Activated CD4-positive, alpha-beta T cell treated with anti-CD3 and anti-CD28 coated beads, Interleukin-2, amount 50 U/mL, for 1 hour (primary cell): ENCODE measurements around the gene PCK2.
"Not testable (repeated sequence)": the region's sequence is repeated elsewhere in the genome, so short reads cannot be mapped to it uniquely, and the experiment has no call there.

Experiments used
- DNase-seq: peaks from one replicate; pipeline ENCODE4 v3.0.0-alpha.2; 2020

PCK2 gene

GRCh38 chr14:24098229-24098926, 4.3 kb downstream of the PCK2 start:
- DNase-seq = no peak

GRCh38 chr14:24098927-24099813, 5.1 kb downstream of the PCK2 start:
- DNase-seq = no peak

DNA sequence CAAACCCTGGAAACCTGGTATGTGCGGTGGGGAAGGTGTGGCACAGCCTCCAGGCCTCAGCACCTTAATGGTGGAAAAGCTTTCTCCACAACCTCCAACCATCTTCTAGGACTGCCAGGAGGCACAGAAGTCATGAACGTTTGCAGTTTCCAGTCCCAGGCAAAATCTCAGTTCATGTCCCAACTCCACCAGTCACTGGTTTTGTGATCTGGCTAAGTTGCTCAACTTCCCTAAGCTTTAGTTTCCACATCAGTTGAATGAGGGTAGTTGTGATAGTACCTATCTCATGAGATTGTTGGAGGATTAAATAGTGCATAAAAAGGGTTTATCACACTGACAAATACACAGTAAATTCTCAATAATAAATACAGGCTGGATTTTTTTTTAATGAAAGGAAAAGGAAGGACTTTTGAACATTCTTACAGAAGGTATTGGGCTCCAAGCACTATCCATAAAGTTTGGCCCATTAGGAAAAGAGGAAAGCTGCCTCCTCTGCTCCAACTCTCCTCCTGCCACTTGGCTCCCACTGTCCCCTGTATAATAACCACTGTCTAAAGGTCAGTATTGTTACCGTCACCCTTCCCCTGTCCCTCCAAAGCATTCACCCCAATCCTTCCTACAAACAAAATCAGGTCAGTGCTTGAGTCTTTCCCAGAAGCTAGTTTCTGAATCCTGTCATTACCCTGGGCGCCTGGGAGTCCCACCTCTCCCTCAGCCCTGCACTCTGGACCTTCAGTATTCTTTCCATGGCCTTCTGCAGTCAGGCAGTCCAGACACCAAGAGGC, 6.3 kb downstream of the PCK2 start:
- no peak for DNase-seq

GRCh38 chr14:24100982-24101494, 6.9 kb downstream of the PCK2 start:
- DNase-seq = no peak

GRCh38 chr14:24102357-24103048, 8.4 kb downstream of the PCK2 start:
- DNase-seq = no peak

DNA sequence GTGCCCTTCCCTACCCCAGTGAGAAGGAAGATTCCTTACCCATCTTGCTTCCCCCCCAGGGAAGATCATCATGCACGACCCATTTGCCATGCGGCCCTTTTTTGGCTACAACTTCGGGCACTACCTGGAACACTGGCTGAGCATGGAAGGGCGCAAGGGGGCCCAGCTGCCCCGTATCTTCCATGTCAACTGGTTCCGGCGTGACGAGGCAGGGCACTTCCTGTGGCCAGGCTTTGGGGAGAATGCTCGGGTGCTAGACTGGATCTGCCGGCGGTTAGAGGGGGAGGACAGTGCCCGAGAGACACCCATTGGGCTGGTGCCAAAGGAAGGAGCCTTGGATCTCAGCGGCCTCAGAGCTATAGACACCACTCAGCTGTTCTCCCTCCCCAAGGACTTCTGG, 9.3 kb downstream of the PCK2 start:
- no peak for DNase-seq

DNA sequence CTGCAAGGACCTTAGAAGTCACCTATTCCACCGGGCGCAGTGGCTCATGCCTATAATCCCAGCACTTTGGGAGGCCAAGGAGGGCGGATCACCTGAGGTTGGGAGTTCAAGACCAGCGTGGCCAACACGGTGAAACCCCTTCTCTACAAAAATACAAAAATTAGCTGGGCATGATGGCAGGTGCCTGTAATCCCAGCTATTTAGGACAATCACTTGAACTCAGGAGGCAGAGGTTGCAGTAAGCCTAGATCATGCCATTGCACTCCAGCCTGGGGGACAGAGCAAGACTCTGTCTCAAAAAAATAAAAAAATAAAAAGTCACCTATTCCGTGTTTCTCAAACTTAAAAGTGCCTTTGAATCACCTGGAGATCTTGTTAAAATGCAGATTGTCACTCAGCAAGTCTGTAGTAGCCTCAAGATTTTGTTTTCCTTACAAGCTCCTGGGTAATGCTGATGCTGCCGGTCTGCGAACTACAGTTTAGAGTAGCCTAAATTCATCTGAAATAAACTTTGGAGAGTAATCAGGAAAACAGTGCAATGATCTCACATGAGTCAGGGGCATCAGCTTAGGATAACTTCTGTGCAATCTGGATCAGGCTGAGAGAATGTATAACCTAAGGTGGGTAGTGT, 11.6 kb downstream of the PCK2 start:
- not testable (repeated sequence) for DNase-seq

DNA sequence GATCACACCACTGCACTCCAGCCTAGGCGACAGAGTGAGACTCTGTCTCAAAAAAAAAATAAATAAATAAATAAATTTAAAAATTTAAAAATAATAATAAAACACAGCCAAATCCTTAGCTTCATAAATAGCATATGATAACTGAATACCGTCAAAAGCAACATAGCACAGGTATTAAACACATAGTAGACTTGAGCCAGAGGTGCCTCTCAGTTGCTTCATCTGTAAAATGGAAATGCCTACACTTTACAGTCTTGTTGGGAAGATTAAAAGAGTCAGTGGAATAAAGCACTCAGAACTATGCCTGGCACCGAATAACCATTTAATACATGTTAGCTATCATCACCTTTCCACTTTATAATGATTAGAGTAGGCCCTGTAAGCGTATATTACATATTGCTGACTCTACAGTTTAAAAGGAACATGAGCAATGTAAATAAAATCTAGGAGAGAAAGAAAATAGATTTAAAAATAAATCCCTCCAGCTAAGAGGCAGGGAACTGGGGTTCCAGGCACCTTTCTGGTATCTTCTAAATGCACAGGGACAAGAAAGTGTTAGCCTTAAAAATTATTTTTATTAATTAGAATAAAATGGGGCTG, 12.7 kb downstream of the PCK2 start:
- DNase-seq = no peak

DNA sequence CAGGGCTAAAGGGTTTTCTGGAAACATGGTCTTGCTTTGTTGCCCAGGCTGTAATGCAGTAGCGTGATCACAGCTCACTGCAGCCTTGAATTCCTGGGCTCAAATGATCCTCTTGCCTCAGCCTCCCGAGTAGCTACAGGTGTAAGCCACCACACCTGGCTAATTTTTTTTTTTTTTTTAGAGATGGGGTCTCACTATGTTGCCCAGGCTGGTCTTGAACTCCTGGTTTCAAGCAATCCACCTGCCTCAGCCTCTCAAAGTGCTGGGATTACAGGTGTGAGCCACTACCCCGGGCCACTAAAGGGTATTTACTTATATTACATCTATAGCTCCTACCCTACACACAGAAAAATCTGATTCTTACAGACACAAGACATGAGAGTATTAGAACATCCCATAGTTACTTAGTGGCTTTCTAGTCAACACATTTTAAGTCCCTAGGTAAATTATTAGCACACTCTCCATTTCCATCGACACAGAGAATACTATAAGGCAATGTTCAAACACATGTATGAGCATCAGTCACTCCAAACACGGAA, 14.3 kb downstream of the PCK2 start:
- no peak for DNase-seq

GRCh38 chr14:24110060-24110459, 15.9 kb downstream of the PCK2 start:
- DNase-seq = no peak

DNA sequence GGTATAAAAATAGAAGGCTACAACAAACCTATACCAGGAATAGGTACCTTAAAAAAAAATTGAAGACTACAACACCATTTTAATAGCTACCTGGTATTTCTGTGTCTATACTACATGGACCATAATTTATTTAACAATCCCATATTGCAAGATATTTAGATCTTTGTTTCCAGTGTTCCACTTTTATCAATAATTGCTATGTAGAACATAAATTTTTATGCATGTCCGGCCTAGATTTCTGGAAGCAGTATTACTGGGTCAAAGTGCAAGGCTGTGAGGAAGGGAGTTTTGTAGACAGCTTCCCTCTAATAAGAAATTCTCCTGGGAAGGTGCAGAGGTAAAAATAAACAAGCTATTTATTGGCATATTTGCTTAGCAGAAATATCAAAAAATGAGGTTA, 16.4 kb downstream of the PCK2 start:
- no peak for DNase-seq

- DNase-seq = no peak
Measured at GRCh38 chr14:24113379-24113800, 19.3 kb downstream of the PCK2 start.

GRCh38 chr14:24113801-24114531, 19.9 kb downstream of the PCK2 start:
- DNase-seq = peak; percentile 73

DNA sequence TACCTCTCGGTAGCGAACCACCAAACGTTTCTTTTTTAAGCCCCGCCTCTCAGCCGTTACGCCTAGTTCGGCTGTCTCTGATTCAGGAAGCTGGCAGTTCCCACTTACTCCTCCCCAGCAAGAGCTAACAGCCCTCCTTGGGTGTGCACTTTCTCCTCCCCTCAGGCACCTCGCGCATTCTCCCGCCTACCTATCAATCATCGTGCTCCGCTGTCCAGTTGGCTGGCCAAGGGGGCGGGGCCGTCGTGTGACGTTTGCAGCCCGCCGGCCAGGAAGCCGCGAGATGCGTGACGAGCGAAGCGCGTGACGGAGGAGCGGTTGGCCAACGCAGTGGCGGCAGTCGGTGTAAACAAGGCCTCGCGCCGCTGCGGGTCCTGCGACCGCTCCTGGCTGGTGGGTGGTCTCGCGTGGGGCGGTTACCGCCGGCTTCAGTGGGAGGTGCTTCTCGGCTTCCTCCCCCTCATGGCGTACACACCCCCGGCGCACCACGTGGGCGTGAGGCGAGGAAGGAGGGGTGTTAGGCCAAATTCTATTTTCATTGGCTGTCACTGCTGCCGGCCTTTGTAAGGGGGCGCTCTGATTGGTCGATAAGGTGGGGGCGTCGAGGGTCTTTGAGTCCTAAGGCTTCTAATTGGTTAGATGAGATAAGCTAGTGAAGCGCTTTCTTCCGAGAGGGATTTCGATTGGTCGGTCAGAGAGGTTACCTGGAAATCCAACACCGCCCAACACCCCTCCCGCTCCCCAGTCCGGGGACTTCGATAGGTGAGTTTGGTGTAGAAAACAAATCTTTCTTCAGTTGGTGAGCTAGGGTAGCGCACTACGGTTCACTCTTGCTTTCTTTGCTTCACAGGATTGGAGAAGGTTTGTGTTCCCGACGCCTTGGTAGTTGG, 20.7 kb downstream of the PCK2 start, which contains the start of the genes DCAF11 and NRL:
Gene DCAF11, plus strand, starts transcription at position 246 of the 890 bp plus-strand sequence. CDS start 818 bp downstream, outside the sequence.
Gene NRL, minus strand, starts transcription at position 418 of the 890 bp plus-strand sequence. CDS start 32,101 bp downstream, outside the sequence.
- peak; percentile 98 for DNase-seq

- DNase-seq = no peak
Measured at GRCh38 chr14:24115422-24116127, 21.5 kb downstream of the PCK2 start.

- no peak for DNase-seq
Measured at GRCh38 chr14:24116128-24116814, 22.2 kb downstream of the PCK2 start.

DNA sequence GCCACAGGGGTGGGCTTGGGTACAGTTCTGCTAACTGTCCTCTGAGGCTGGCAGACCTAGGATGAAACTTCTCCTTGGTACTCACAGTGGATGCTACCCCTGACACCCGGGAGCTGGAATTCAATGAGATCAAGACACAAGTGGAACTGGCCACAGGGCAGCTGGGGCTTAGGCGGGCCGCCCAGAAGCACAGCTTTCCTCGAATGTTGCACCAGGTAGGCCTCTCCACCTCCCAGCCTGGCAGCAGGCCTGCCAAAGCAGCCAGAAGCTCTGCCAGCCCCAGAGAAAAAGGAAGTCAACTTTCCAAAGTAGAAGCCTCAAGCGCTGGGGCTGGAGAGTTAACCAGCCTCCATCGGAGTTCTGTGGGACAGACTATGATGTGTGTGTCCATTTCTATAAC, 23.1 kb downstream of the PCK2 start:
- DNase-seq = no peak

DNA sequence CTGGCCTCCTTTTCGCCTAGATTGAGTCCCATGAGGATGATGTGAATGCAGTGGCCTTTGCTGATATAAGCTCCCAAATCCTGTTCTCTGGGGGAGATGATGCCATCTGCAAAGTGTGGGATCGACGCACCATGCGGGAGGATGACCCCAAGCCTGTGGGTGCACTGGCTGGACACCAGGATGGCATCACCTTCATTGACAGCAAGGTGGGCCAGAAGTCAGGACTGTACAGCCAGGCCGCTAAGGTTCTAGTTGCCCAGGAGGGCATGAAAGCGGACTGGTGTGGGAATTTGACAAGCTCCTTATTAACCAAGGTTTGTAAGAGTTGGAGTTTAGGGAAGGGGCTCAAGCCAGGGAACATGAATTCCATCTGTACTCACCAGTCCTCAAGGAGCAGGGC, 25.6 kb downstream of the PCK2 start:
- DNase-seq = no peak
